Upper lobe of left lung (tissue), 4 donors: ENCODE measurements around the gene LPAR3.

Source experiments
- CTCF ChIP-seq, 6 experiments: fragments of 450-650 bp in 4 of 6; fragments of 200-600 bp in 2 of 6; sonication (generic) in 2 of 6; IDR thresholded peaks; one replicate each; pipeline ENCODE4 v1.5.1; 2016 to 2019; ENCODE audit warnings: antibody characterized with exemption in 6 of 6
- POLR2A ChIP-seq, 4 donors: fragments of 450-650 bp; IDR thresholded peaks; one replicate each; pipeline ENCODE4 v1.5.1; 2016 to 2017; ENCODE audit warnings: antibody characterized with exemption in 4 of 4, mild to moderate bottlenecking in 2 of 4
- POLR2AphosphoS5 ChIP-seq, 2 donors: sonication (generic); formaldehyde crosslinking; IDR thresholded peaks; one replicate each; pipeline ENCODE4 v1.5.1; 2017; ENCODE audit warnings: antibody characterized with exemption in 2 of 2

GRCh38 chr1:84770481-84770880 is 122.5 kb downstream of the LPAR3 start:
- TF ChIP-seq CTCF (IDR thresholded peaks at IDR 0.05) (no peak), POLR2AphosphoS5 (IDR thresholded peaks at IDR 0.05) (no peak), POLR2A (IDR thresholded peaks at IDR 0.05) (no peak)
